Measurements from ENCODE around the gene NDUFA9. TPM values are rescaled to one million over a fixed set of nuclear protein-coding genes. Genes with fewer than 3 reads are reported as not detected.

The NDUFA9 gene
- total and polyA plus RNA-seq, 2 donors from 2014 or later: 96.9 to 250 TPM

DNA sequence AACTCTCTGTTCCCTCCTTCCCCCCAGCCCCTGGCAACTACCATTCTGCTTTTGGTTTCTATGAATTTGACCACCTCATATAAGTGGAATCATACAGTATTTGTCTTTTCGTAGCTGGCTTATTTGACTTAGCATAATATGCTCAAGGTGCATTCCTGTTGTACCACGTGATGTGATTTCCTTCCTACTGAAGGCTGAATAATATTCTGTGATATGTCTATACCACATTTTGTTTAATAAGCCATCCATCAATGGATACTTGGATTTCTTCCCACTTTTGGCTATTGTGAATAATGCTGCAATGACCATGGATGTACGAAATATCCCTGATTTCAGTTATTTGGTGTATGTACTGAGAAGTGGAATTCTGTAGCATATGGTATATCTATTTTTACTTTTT, 16.3 kb downstream of the NDUFA9 start:
- intact Hi-C loops (cut with DNase I): no loop called here
- no peaks in the 10 kb centered on the region for H3K9me3 ChIP-seq (ENCODE audit: control insufficient read depth in 2 of 3, insufficient read depth in 1 of 3, low read length in 3 of 3)
- H3K36me3 ChIP-seq (ENCODE audit: control insufficient read depth in 2 of 3, insufficient read depth in 3 of 3, low read length in 3 of 3): peaks cover 30 to 67% (median 49%) of the 10 kb centered on the region in 3 donors
- no peaks in the 10 kb centered on the region for H3K4me1 ChIP-seq (ENCODE audit: control insufficient read depth in 2 of 3, insufficient read depth in 2 of 3, low read depth in 1 of 3, low read length in 3 of 3)
- no peak for FAIRE-seq
- DNase-seq: no peak
- H3K4me3 ChIP-seq (ENCODE audit: low read length in 3 of 3): no peak overlapping the region
- TF ChIP-seq, protein P1, sequence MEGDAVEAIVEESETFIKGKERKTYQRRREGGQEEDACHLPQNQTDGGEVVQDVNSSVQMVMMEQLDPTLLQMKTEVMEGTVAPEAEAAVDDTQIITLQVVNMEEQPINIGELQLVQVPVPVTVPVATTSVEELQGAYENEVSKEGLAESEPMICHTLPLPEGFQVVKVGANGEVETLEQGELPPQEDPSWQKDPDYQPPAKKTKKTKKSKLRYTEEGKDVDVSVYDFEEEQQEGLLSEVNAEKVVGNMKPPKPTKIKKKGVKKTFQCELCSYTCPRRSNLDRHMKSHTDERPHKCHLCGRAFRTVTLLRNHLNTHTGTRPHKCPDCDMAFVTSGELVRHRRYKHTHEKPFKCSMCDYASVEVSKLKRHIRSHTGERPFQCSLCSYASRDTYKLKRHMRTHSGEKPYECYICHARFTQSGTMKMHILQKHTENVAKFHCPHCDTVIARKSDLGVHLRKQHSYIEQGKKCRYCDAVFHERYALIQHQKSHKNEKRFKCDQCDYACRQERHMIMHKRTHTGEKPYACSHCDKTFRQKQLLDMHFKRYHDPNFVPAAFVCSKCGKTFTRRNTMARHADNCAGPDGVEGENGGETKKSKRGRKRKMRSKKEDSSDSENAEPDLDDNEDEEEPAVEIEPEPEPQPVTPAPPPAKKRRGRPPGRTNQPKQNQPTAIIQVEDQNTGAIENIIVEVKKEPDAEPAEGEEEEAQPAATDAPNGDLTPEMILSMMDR (IDR thresholded peaks at IDR 0.05; ENCODE audit: borderline replicate concordance, extremely low read depth, insufficient read depth): no peak
- H3K27ac ChIP-seq (ENCODE audit: low read depth in 2 of 2, low read length in 2 of 2): no peak overlapping the region
- no peaks in the 10 kb centered on the region for H3K27me3 ChIP-seq (ENCODE audit: control insufficient read depth, insufficient read depth, low read length)
- no peak overlapping the region for H3K9ac ChIP-seq (ENCODE audit: low read length in 3 of 3)

DNA sequence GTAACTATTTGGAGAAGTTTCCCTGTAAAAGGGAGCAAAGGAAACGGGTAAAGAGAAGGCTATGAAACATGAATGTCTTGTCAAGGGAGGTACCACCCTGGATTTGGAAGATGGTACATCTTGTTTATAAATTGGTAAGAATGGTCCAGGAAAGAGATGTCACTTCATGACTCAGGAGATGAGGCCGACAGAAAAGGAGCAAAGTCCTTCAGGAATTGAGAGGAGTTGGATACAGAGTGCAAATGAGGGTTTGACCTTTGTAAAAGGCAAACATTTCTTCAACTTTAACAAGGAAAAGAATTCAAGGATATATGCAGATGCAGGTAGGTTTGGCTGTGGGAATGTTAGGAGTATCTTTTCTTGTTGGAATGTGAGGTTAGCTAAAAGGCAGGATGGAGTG, 30.8 kb downstream of the NDUFA9 start:
- intact Hi-C loops (cut with DNase I): no loop called here
- Histone ChIP-seq H3K4me3 (ENCODE audit: low read length in 3 of 3) (no peak overlapping the region), H3K9me3 (ENCODE audit: control insufficient read depth in 2 of 3, insufficient read depth in 1 of 3, low read length in 3 of 3) (no peaks in the 10 kb centered on the region), H3K4me1 (ENCODE audit: control insufficient read depth in 2 of 3, insufficient read depth in 2 of 3, low read depth in 1 of 3, low read length in 3 of 3) (no peaks in the 10 kb centered on the region), H3K36me3 (ENCODE audit: control insufficient read depth in 2 of 3, insufficient read depth in 3 of 3, low read length in 3 of 3) (peaks cover 0 to 14% (median 9%) of the 10 kb centered on the region in 3 donors), H3K27me3 (ENCODE audit: control insufficient read depth, insufficient read depth, low read length) (no peaks in the 10 kb centered on the region), H3K27ac (ENCODE audit: low read depth in 2 of 2, low read length in 2 of 2) (no peak overlapping the region), H3K9ac (ENCODE audit: low read length in 3 of 3) (no peak overlapping the region)
- TF ChIP-seq, protein P1 (IDR thresholded peaks at IDR 0.05; ENCODE audit: borderline replicate concordance, extremely low read depth, insufficient read depth): no peak
- no peak for DNase-seq
- FAIRE-seq: no peak

DNA sequence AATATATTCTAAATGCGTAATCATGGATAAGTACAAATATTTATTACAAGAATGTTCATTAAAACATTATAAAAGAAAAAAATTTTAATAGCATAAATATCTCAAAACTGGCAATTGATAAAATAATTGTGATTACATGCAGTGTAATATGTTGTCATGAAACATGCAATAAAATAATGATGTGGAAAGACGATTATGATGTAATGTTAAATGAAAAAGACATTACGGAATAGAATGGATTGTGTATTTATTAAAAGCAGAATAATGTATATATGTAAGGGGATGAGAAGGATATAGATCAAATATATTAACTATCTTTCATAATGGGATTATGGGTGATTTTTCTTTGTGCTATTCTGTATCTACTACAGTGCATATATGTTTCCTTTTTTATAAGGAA, 32.8 kb downstream of the NDUFA9 start:
- Histone ChIP-seq H3K4me1 (ENCODE audit: control insufficient read depth in 2 of 3, insufficient read depth in 2 of 3, low read depth in 1 of 3, low read length in 3 of 3) (no peaks in the 10 kb centered on the region), H3K27me3 (ENCODE audit: control insufficient read depth, insufficient read depth, low read length) (no peaks in the 10 kb centered on the region), H3K9me3 (ENCODE audit: control insufficient read depth in 2 of 3, insufficient read depth in 1 of 3, low read length in 3 of 3) (no peaks in the 10 kb centered on the region), H3K36me3 (ENCODE audit: control insufficient read depth in 2 of 3, insufficient read depth in 3 of 3, low read length in 3 of 3) (peaks cover 0 to 20% (median 20%) of the 10 kb centered on the region in 3 donors), H3K27ac (ENCODE audit: low read depth in 2 of 2, low read length in 2 of 2) (no peak overlapping the region), H3K9ac (ENCODE audit: low read length in 3 of 3) (no peak overlapping the region), H3K4me3 (ENCODE audit: low read length in 3 of 3) (no peak overlapping the region)
- DNase-seq: no peak
- peak; percentile 84 for FAIRE-seq
- intact Hi-C loops (cut with DNase I): no loop called here
- TF ChIP-seq, protein P1 (IDR thresholded peaks at IDR 0.05; ENCODE audit: borderline replicate concordance, extremely low read depth, insufficient read depth): no peak

DNA sequence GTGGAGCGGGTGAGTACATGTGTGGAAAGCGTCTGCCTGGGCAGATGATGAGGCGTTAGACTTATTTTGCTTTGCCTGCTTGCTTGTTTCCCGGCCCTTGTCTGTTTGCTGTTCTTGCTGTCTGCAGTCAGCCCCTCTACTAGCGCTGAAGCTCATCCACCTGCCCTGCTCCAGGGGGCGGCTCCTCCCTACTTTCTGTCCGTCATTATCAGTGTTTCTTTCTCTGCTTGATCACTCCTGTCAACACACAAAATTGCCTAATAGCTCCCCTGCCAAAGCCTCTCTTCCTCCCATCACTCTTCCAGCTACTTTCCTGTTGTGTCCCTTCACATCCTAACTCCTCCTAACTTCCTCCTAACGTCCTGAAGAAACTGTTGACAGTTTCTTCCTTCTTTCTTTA, 36.4 kb downstream of the NDUFA9 start:
- peaks cover 2 to 33% (median 30%) of the 10 kb centered on the region in 3 donors for H3K36me3 ChIP-seq (ENCODE audit: control insufficient read depth in 2 of 3, insufficient read depth in 3 of 3, low read length in 3 of 3)
- intact Hi-C loops (cut with DNase I): no loop called here
- DNase-seq (no peak), FAIRE-seq (no peak)
- no peaks in the 10 kb centered on the region for H3K4me1 ChIP-seq (ENCODE audit: control insufficient read depth in 2 of 3, insufficient read depth in 2 of 3, low read depth in 1 of 3, low read length in 3 of 3)
- H3K9ac ChIP-seq (ENCODE audit: low read length in 3 of 3): no peak overlapping the region
- H3K27me3 ChIP-seq (ENCODE audit: control insufficient read depth, insufficient read depth, low read length): no peaks in the 10 kb centered on the region
- no peak overlapping the region for H3K27ac ChIP-seq (ENCODE audit: low read depth in 2 of 2, low read length in 2 of 2)
- H3K9me3 ChIP-seq (ENCODE audit: control insufficient read depth in 2 of 3, insufficient read depth in 1 of 3, low read length in 3 of 3): no peaks in the 10 kb centered on the region
- TF ChIP-seq, protein P1 (IDR thresholded peaks at IDR 0.05; ENCODE audit: borderline replicate concordance, extremely low read depth, insufficient read depth): no peak
- H3K4me3 ChIP-seq (ENCODE audit: low read length in 3 of 3): no peak overlapping the region

Measured in kidney (tissue), 14 donors.